NCI-H2171 (cell line): ENCODE measurements around the gene TOP3B.
A peak's percentile ranks its signal among the peaks of the same experiment; 100 is the strongest.
"Not testable (repeated sequence)": the region's sequence is repeated elsewhere in the genome, so short reads cannot be mapped to it uniquely, and the experiment has no call there.

Source experiments
- DNase-seq: peaks from one replicate; lab custom pipeline; 2025; lab: John Stamatoyannopoulos, UW

Gene TOP3B

DNA sequence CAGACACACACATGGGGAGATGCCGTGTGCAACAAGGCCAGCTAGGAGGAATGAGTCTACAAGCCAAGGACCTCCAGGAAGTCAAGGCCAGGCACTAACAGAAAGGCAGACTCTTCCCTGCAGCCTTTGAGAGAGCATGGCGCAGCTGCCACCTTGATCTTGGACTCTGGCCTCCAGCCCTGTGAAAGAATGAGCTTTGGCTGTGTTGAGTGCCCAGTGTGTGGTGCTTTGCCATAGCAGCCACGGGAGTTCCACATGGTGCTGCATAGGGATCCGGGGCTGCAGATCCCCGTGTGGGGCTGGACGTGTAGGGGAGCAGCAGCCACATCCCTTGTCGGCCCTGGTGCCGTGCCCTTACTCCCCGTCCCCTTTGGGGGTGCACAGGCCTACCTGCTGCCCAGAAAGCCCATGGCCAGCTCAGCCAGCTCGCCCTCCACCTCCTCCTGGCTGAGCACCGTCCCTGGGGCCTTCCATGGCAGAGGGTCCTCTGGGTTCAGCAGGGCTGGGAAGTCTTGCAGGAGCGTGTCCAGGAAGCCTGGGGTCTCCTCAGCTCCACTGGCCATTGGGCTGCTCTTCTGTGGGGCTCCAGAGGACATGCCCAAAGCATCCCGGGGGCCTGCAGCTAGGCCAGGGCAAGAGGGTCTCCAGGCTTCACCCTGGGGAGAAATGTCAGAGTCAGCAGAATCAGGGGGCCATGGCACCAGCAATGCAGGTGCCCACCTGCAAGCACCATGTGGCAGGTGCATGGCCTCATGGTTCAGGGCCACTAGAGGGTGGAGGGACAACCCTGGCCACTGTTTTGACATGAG lies 36.9 kb downstream of the TOP3B start:
- DNase-seq = no peak

DNA sequence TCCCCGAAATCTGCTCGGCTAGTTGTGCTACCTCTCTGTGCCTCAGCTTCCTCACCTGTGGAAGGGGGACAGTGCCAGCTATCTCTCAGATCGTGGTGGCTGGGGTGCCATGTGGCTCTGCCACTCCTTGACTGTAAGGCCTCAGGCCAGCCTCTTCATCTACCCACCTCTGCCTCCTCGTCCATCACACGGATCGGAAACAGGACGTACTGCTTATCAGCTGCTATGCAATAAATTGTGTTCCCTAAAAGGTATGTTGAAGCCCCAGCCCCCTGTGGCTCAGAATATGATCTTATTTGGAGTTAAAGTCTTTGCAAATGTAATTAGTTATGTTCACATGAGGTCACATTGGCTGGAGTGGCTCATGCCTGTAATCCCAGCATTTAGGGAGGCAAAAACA lies 37.7 kb downstream of the TOP3B start:
- no peak for DNase-seq

DNA sequence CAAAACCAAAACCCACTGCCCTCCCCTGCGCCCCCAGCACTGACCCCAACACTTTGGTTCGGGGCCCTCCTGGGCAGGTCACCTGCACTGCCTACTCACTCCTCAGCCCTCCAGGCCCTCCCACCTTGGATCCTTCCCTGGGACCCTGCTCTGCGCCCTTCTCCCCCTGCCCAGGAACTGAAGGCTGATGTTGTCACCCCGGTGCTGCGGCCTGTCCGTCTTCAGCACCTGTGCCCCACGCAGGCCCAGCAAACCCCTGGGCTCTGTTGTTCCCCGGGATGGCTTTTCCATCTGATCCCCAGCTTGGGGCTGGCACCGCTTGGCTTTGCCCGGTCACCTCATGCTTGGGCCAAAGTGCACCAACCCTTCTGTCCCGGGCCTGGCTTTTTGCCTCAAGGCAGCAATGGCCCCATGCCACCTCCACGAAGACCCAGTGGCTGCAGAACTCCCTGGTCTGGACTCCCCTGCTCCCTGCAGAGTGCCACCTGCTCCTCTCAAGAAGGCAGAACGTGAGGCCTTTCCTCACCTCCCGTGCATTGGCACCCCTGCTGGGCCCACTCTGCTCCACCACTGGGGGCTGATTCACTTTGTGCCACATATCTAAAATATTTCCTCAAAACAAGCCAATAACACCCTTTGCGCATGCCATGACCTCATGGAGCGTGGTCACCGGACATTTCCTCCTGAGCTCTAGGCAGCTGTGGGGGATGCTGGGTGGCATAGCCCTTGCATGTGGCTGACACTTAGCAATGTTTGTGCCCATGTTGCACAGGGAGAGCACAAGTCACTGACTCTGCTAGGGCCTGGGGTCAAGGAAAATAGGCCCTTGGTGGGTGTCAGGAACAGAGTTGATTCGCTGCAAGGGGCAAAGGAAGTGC lies 38.8 kb downstream of the TOP3B start:
- DNase-seq = no peak

DNA sequence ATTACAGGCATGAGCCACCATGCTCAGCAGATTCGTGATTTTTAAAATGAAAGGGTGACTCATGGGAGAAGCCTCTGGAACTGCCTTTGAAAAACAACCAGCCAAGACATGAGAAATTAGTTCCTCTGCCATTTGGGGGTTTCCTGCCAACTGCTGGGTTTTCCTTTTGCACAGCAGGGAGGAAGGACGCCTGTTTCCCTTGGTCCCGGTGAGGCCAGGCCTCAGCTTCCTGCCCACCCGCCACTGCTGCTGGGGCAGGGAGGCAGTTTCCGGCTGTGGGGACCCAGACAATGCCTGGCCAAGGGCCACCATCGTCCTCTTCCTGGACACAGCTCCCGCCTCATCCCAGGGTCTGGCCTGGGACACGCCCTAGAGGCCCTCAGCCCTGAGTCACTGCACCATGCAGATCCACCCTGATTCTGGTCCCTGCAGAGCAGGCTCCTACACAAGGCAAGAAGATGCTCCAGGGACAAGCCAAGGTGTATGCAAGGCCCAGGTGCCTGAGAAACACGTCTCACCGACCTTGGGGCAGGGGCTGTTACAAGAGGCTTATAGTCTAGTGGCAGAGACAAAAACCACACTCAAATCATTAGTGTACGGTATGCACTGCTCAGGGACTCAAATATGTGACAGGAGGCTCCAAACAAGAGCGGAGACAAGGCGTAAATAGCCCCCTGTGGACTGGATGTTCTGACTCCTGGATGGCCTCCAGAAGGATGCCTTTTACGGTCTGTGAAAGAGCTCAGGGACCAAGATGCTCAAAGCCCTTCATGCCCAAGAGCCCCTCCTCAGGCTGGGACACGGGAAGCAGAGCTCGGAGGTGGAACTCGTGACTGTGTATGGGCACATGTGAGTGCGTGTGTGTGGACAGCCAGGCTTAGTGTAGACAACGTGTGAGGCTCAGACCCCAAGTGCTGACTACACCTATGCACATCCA lies 39.9 kb downstream of the TOP3B start:
- DNase-seq = peak; percentile 8

DNA sequence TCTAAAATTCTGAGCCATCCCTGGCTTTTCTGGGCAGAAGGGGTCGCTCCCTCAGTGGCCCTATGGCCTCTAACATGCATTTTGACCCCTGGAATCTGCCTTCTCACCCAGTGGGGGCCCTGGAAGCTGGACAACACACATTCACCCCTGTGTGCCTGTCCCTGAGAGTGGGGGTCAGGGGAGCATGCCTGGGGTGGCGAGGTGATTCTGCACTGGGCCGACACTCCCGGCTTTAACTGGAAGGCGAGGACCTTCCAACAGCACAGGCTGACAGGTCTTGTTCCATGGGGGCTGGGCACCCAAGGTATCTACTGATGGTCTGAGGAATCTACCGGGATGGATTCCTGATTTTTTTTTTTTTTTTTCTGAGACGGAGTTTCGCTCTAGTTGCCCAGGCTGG lies 40.7 kb downstream of the TOP3B start:
- DNase-seq = no peak

DNA sequence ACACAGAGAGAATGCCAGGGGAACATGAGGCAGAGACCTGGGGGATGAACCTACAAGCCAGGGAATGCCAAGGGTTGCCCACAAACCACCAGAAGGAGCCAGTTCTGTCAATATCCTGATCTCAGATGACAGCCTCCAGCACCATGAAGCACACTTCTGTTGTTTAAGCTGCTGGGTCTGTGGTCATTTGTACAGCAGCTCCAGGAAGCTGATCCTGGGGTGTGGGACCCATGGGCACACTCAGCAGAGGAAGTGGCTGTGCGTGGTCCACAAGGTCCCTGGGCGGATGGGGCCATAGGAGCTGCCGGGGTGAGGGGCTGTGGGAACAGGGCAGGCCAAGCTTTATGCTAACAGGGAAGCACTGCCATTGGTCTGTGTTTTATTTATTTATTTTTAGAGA lies 42.1 kb downstream of the TOP3B start:
- DNase-seq = no peak

DNA sequence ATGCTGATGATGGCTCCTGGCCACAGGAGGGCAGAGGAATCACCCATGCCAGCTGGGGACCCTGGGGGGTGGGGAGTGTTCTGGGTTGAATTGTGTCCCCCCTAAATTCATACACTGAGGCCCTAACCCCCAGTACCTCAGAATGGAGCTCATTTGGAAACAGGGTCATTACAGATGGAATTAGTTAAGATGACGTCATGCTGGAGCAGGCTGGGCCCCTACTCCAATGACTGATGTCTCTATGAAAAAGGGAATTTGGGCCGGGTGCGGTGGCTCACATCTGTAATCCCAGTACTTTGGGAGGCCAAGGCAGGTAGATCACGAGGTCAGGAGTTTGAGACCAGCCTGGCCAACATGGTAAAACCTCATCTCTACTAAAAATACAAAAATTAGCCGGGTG lies 42.7 kb downstream of the TOP3B start:
- DNase-seq = not testable (repeated sequence)

DNA sequence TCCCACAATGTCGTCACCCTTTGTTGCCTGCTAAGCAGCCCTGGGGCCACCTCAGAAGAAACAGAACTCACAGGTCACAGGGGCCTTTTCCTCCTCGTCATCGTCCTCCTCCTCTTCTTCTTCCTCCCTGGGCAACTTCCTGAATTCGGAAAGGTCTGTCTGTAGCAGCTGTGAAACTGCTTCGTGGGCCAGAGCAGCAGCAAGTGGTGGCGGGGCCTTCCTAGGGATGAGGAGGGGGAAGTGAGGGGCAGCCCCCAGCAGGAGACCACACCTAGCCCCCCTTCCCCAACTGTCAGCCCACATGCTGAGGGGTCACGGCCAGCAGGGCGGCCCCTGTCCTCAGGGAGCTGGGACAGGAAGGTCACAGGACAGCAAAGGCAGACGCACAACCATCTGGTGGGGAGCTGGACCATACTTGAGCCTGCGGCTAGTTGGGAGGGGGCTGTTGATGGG lies 43.1 kb downstream of the TOP3B start:
- DNase-seq = no peak

DNA sequence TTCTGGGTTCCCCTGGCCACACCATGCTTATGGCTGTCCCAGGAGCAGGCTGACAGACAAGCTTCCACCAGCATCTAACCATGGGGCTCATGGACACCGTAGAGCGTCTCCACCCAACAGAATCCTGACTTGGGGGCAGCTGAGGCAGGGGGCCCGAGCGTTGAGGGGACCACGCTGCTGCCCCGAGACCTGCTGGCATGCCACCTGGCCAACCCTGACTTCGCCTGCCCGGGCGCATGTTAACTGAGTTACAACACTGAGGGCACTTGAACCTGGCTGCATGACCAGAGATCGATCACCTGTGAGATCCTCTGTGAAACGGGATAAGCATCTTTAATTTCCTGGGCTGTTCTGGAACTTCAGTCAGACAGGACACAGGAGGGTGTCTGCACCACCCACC lies 43.7 kb downstream of the TOP3B start:
- DNase-seq = no peak

DNA sequence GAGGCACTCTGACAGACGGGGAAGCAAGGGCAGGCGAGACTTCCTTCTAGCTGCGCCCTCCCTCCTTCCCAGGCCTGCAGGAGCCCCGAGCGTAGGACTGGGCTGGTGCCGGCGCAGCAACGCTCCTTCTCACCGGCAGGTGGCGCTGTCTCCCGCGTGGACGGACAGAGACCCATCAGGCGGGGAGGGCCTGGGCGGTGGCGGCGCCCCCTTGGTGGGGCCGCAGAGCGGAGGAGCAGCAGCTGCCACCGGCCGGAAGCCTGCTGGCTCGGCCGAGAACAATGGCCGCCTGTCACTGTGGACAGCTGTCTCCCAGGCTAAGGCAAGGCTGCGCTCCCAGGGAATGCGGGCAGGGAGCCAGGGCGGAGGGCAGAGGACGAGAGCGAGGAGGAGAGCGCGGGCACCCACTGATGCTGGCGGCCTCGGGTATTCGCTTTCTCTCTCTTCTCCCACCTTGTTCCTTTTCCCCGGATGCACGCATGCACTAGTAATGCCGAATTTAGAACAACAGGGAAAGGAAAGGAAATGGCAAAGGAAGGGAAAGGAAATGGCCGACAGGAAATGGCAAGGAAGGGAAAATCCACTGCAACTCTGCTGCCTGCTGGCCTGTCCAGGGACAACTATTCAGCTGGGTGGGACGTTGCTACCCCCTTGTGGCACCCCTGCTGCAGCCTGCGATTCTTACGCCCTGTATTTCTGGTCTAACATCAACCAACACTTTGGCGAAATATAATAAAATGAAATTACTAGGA lies 44.3 kb downstream of the TOP3B start:
- DNase-seq = peak; percentile 83

DNA sequence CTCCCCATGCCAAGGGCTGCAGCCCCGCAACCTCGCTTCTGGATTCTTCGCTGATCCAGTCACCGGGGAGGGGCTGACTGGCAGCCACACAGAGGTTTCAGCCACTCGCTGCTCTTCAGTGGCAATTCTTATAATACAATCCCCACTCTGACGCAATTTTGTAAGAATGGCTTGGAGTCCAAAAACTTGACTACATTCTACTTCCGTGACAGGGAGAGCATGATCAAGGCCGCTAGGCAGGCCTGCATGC lies 44.8 kb downstream of the TOP3B start:
- DNase-seq = no peak

DNA sequence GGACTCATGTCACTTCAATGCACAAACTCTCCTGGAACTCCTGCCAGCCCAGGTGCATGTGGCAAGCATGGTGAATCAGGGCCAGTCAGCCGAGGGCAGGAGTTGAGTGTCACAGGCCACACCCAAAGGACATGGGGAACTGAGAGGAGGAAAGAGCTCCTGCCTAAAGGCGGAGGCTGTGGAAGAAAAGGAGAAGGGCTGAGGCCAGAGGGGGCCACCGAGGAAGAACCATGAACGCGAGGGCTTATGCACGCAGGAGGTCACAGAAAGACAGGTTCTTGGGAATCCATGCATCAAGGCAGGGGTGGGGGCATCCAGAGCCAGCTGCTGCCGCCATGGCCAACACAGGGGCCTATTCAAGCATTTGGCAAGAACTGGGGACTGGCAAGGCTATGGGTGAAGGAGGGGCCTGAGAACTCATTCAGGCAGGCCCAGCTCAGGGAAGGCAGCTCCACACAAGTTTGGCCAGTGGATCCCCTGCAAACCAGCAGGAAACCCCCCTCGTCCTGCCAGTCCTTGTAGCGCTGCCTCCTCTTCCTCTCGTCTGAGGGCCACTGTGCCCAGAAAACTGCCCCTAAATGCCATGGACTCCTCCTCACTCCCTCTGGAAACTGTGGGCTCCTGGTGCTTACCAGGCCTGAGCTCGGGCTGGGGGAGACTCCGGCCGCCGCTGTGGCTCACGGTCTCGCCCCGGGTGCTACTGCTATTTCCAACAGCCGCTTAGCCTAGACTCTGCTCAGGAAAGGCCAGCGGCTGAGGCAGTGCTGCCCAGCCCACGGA lies 45.4 kb downstream of the TOP3B start:
- DNase-seq = no peak

DNA sequence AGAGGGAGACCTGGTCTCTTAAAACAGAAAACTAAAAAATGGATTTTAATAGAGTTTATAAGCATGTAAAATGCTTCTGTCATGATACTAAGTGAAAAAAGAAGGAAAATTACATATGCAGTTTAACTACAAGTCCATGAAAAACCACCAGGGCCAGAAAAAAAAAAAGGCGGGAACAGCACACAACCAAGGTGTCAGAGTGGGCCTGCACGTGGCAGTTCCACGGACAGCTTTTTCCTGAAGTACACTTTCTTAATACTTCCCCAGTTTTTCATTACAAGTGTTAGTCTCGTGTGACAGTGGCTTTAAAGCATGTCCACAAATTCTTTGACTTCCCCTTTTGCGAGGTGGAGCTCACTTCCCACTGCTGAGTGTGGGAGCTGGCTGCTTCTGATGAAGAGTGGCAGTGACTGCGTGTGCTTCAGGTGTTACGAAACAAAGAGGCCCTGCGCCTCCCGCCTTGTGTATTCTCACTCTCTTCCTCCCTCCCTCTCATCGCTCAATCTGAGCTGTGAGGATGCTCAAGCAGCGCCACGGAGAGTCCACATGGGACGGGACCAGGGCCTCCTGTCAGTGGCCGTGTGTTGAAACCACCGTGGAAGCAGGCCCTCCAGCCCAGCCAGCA lies 46.3 kb downstream of the TOP3B start:
- DNase-seq = no peak

DNA sequence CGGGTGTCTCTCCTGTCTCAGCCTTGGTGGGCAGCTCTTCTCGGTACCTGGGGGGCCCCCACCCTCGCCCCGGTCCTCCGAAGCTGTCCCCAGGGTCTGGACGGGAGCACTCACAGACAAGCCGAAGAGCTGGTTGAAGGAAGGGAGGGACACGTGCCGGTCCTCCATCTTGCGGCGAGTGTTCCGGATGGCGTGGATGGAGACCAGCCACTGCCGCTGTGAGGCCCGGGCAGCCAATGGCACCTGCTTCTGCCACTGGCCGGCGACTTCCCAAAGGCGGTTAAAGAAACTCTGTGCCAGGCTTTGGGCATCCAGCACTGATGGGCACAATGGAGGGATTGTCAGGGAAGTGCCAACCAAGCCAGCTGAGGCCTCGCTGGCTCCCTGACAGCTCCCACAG lies 48.7 kb downstream of the TOP3B start:
- DNase-seq = no peak

DNA sequence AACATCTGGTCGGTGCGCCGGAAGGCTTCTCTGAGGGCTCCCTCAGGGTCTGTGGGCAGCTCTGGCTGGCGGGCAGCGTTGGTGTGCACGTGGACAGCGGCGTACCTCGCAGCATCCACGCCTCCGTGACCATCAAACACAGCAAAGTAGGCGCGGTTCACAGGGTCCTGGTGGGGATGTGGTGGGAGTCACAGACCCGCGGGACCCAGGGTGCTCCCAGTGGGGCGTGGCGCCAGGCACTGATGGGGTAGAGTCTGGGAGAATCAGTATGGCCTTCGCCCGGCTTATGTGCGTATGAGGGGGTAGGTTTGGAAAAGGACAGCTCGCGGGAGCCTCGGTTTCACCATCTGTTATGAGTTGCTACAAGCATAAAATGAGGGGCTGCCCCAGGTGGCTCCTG lies 49.2 kb downstream of the TOP3B start:
- DNase-seq = no peak

DNA sequence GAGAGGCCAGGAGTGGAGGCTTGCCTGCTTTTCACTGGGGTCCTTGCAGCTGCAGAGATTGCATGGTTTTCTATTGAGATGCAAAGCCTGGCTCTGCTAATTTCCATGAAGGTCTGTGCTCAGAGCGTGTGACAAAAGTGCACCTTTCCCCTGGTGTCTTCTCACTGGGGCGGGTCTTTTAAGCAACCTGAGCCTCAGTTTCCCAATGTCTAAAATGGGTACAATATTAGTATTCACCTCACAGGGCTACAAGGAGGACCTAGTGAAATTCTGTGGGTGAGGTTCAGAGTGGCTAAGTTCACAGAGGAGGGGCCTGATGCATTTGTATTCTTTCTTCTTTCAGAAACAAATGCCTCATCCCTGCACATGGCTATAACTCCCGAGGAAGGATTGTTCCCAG lies 50.2 kb downstream of the TOP3B start:
- DNase-seq = no peak

DNA sequence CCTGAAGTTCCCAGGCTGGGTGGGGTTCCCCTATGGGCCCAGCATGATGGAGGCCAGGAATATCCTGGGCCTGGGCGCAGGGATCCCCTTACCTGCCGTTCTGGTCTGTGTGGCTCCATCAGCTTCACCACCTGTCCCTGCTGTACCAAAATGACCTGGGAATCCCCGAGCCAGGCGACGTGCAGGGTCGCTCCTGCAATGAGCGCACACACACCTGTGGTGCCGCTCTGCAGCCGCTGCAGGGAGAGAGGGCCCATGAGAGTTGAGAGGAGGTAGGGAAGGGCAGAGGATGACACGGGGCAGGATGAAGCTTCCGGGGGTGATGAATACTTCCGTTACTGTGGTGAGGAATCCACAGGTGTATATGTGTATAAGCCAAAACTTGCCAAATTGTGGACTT lies 51.5 kb downstream of the TOP3B start:
- no peak for DNase-seq

DNA sequence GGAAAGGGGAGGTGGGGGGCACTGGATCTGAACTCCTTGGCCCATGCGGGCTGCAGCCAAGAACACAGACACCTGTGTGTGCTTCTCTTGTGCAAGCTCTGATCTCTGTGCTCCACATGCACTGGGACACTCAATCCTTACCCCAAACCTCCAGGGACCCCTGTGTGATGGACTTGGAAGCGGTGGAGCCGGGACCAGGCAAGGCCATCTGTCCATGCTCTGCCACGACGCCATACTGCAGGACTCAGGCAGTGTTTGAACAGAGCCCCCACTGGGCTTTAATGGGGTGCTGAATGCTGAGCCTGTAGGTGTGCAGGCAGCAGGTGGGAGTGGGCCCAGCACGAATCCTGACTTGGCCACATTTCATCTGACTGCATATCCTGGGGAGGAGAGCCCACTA lies 53.3 kb downstream of the TOP3B start:
- DNase-seq = peak; percentile 44

DNA sequence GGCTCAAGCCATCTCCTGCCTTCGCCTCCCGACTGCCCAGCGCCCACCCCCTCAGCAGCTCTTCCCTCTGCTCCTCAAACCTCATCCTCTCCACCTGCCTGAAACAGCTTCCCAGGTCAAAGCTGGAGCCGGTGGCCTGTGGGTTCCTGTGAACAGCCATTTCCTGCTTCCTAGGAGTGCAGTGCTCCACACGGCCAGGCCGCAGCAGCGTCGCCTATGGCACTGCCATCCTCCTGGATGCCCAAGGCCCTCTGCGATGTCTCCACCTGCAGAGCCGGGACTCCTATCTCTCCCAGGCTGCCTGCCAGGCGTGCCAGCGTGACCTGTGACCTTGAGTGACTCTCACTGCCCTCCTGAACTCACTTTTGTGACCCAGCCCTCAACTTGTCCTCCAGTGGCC lies 54.5 kb downstream of the TOP3B start:
- DNase-seq = no peak

DNA sequence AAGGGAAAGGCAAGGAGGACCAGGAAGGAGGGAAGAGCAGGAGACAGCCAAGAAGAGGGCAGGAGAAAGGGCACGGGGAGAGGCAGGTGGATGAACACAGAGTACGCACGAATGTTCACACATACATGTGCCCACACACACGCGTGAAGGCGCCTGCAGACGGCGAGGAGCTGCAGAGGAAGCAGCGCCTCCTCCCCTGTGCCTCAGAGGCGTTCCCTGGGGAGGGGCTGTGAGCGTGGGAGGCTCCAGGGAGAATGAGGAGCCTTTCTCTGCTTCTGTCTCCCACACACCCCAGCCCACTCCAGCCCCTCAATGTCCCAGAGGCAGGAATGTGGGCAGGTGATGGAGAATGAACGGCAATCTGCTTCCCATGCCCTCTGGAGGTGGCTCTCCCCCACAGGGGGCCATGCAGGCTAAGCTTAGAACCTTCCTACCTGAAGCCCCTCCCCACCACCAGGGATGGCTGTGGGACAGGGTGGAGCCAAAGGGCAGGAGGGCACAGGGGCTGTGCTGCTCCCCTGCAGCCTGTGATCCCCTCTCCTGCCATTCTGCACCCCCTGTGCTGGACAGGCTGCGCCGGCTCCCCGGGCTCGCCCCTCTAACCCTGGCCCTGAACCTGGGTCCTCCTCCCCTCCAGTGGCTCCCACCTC lies 55.3 kb downstream of the TOP3B start:
- DNase-seq = peak; percentile 49
